Measurements from ENCODE around the gene RHCE.

DNA sequence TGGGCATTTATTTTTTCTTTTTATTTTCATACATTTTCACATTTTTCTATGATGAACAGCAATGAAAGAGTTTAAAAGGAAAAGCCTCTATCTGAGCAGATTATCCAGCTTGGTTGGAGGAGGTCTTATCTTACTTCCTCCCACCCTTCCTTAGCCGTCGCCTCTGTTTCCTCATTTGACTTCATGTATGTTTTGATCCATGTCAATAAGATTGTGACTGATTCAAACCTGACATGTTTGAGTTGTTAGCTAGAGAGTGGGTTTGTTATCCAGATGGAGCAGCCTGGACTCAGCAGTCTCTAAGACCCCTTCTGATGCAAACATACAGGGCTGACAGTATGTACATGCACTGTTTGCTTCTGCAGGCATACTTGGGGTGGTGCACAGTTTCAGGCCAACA is 41.2 kb upstream of the RHCE start:
- TF ChIP-seq CTCF (IDR thresholded peaks at IDR 0.05; ENCODE audit: insufficient read depth, low read length) (no peak), POLR2AphosphoS5 (IDR thresholded peaks at IDR 0.05; ENCODE audit: low read depth) (no peak), REST (IDR thresholded peaks at IDR 0.05; ENCODE audit: insufficient replicate concordance, low read depth) (no peak)
